D341Med (cell line): ENCODE results near the gene CARD19.

Experiments used
- DNase-seq: peaks from one replicate; pipeline ENCODE4 v3.0.0; 2012; ENCODE audit warnings: low spot score

CARD19 gene

GRCh38 chr9:93064392-93065134, 31.5 kb upstream of the CARD19 start:
- DNase-seq = no peak

- no peak for DNase-seq
Measured at GRCh38 chr9:93065135-93065720, 30.8 kb upstream of the CARD19 start.

GRCh38 chr9:93066978-93067603, 28.9 kb upstream of the CARD19 start:
- no peak for DNase-seq

- no peak for DNase-seq
Measured at GRCh38 chr9:93068956-93069355, 27.1 kb upstream of the CARD19 start.

GRCh38 chr9:93071464-93071863, 24.6 kb upstream of the CARD19 start:
- DNase-seq = no peak

- DNase-seq = no peak
Measured at GRCh38 chr9:93072383-93072795, 23.6 kb upstream of the CARD19 start.

- DNase-seq = no peak
Measured at GRCh38 chr9:93076101-93076791, 19.8 kb upstream of the CARD19 start.

- DNase-seq = no peak
Measured at GRCh38 chr9:93076792-93077128, 19.3 kb upstream of the CARD19 start.

GRCh38 chr9:93077367-93077766, 18.6 kb upstream of the CARD19 start:
- no peak for DNase-seq

- no peak for DNase-seq
Measured at GRCh38 chr9:93077811-93078210, 18.2 kb upstream of the CARD19 start.

- DNase-seq = no peak
Measured at GRCh38 chr9:93079371-93079770, 16.6 kb upstream of the CARD19 start.

GRCh38 chr9:93080406-93080805, 15.6 kb upstream of the CARD19 start:
- no peak for DNase-seq

GRCh38 chr9:93081081-93081529, 14.9 kb upstream of the CARD19 start:
- peak; percentile 3 for DNase-seq

GRCh38 chr9:93081931-93082330, 14.1 kb upstream of the CARD19 start:
- peak; percentile 2 for DNase-seq

- peak; percentile 21 for DNase-seq
Measured at GRCh38 chr9:93082841-93083411, 13.1 kb upstream of the CARD19 start.

GRCh38 chr9:93083592-93084470, 12.2 kb upstream of the CARD19 start:
- DNase-seq = no peak

GRCh38 chr9:93084471-93084881, 11.5 kb upstream of the CARD19 start:
- no peak for DNase-seq

GRCh38 chr9:93085676-93086075, 10.3 kb upstream of the CARD19 start:
- DNase-seq = no peak

GRCh38 chr9:93086447-93087224, 9.4 kb upstream of the CARD19 start:
- peak; percentile 1 for DNase-seq

- DNase-seq = peak; percentile 4
Measured at GRCh38 chr9:93087971-93088655, 7.9 kb upstream of the CARD19 start.
